Measurements from ENCODE around the gene KCTD2. TPM values are rescaled to one million over a fixed set of nuclear protein-coding genes. Genes with fewer than 3 reads are reported as not detected.

KCTD2 gene
- total and polyA plus RNA-seq, 4 donors: 15.1 to 22.3 (median 19.4) TPM

- no peaks in the 10 kb centered on the region for H3K9me3 ChIP-seq (ENCODE audit: control insufficient read depth in 4 of 4, insufficient read depth in 3 of 4, low read length in 3 of 4)
- H3K9ac ChIP-seq (ENCODE audit: insufficient read depth in 1 of 2, low read length in 2 of 2): peak within 1 kb of the TSS; percentile 56 to 67
Measured at GRCh38 chr17:75087558-75088453, 40.8 kb downstream of the KCTD2 start, which contains the start of gene SLC16A5. Gene SLC16A5, plus strand, starts transcription at chr17:75087954. Its CDS starts 5,683 bp downstream, at chr17:75093637.

DNA sequence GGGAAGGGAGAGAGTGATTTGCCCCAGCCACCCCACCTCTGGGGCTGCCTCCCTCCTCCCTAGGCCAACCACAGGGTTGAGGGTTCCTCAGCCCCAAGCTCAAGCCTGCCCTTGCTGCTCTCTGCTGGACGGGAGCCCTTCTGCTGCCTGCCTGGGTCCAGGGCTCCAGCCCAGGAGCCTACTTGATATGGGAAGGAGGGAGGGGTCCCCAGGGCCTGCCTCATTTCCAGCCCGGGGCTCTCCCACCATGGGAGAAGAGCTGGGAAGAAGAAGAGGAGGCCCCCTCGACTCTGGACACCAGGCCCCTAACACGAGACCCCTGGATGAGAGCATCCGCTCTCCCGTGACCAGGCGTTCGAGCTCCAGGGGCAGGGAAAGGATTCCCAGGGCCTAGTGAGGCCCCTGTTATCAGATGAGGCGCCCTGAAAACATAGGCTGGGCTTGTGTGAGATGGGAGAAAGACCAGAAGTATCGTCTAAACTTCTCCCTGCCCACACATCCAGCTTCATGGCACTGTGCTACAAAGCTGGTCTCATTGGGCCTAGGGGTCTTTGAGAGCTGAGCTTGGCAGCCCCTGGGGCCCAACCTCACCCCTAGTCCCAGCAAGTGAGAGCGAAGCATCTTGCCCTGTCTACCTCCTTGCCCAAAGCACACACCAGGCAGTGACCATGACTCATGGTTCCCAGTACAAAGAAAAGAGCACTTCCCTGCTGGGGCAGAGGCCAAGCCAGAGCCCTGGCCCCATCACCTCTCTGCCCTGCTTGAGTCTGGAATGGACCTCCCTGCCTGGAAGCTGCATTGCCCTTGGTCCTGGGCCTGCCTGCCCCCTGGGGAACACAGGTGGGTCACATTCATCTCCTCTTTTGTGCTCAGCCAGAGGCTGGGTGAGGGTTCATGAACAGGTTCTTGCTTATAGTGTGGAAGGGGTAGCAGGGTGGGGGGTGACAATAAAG lies 41.7 kb downstream of the KCTD2 start:
- H3K27ac ChIP-seq (ENCODE audit: low read depth in 1 of 2, low read length in 1 of 2): peak overlapping the region; percentile 92 to 99
- no peaks in the 10 kb centered on the region for H3K9me3 ChIP-seq (ENCODE audit: control insufficient read depth in 4 of 4, insufficient read depth in 3 of 4, low read length in 3 of 4)
- DNase-seq (no peak), ATAC-seq (ENCODE audit: insufficient read depth, low FRiP score) (peak; percentile 20)
- TF ChIP-seq, protein P1, sequence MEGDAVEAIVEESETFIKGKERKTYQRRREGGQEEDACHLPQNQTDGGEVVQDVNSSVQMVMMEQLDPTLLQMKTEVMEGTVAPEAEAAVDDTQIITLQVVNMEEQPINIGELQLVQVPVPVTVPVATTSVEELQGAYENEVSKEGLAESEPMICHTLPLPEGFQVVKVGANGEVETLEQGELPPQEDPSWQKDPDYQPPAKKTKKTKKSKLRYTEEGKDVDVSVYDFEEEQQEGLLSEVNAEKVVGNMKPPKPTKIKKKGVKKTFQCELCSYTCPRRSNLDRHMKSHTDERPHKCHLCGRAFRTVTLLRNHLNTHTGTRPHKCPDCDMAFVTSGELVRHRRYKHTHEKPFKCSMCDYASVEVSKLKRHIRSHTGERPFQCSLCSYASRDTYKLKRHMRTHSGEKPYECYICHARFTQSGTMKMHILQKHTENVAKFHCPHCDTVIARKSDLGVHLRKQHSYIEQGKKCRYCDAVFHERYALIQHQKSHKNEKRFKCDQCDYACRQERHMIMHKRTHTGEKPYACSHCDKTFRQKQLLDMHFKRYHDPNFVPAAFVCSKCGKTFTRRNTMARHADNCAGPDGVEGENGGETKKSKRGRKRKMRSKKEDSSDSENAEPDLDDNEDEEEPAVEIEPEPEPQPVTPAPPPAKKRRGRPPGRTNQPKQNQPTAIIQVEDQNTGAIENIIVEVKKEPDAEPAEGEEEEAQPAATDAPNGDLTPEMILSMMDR (IDR thresholded peaks at IDR 0.05; ENCODE audit: control extremely low read depth, extremely low read depth): no peak
- H3K4me3 ChIP-seq: peak overlapping the region; percentile 66
- peaks cover 0 to 60% (median 23%) of the 10 kb centered on the region in 5 donors for H3K4me1 ChIP-seq (ENCODE audit: control insufficient read depth in 5 of 5, insufficient read depth in 5 of 5, low read length in 5 of 5)
- peak overlapping the region; percentile 2 to 67 for H3K9ac ChIP-seq (ENCODE audit: insufficient read depth in 1 of 2, low read length in 2 of 2)
- no peaks in the 10 kb centered on the region for H3K27me3 ChIP-seq (ENCODE audit: control insufficient read depth in 3 of 3, insufficient read depth in 3 of 3, low read length in 2 of 3)
- H3K36me3 ChIP-seq (ENCODE audit: control insufficient read depth in 4 of 4, insufficient read depth in 4 of 4, low read length in 4 of 4): peaks cover 0 to 5% (median 0%) of the 10 kb centered on the region in 4 donors
- 67 to 73% methylated on average over 11 of the region's 11 CpGs for WGBS, 2 donors

More at GRCh38 chr17:75087558-75088453, 40.8 kb downstream of the KCTD2 start, which contains the start of gene SLC16A5:
- ATAC-seq (ENCODE audit: insufficient read depth, low FRiP score) (peak; percentile 90), DNase-seq (peak; percentile 91 to 94 (median 92))
- H3K27ac ChIP-seq (ENCODE audit: low read depth in 1 of 2, low read length in 1 of 2): peak within 1 kb of the TSS; percentile 92 to 99
- no peaks in the 10 kb centered on the region for H3K27me3 ChIP-seq (ENCODE audit: control insufficient read depth in 3 of 3, insufficient read depth in 3 of 3, low read length in 2 of 3)
- no peaks in the 10 kb centered on the region for H3K36me3 ChIP-seq (ENCODE audit: control insufficient read depth in 4 of 4, insufficient read depth in 4 of 4, low read length in 4 of 4)
- WGBS, 2 donors: 2 to 4% methylated on average over 58 to 69 of the region's 69 CpGs
- H3K4me3 ChIP-seq: peak within 1 kb of the TSS; percentile 66
- peaks cover 0 to 52% (median 20%) of the 10 kb centered on the region in 5 donors for H3K4me1 ChIP-seq (ENCODE audit: control insufficient read depth in 5 of 5, insufficient read depth in 5 of 5, low read length in 5 of 5)
- TF ChIP-seq, protein P1 (IDR thresholded peaks at IDR 0.05; ENCODE audit: control extremely low read depth, extremely low read depth): no peak

DNA sequence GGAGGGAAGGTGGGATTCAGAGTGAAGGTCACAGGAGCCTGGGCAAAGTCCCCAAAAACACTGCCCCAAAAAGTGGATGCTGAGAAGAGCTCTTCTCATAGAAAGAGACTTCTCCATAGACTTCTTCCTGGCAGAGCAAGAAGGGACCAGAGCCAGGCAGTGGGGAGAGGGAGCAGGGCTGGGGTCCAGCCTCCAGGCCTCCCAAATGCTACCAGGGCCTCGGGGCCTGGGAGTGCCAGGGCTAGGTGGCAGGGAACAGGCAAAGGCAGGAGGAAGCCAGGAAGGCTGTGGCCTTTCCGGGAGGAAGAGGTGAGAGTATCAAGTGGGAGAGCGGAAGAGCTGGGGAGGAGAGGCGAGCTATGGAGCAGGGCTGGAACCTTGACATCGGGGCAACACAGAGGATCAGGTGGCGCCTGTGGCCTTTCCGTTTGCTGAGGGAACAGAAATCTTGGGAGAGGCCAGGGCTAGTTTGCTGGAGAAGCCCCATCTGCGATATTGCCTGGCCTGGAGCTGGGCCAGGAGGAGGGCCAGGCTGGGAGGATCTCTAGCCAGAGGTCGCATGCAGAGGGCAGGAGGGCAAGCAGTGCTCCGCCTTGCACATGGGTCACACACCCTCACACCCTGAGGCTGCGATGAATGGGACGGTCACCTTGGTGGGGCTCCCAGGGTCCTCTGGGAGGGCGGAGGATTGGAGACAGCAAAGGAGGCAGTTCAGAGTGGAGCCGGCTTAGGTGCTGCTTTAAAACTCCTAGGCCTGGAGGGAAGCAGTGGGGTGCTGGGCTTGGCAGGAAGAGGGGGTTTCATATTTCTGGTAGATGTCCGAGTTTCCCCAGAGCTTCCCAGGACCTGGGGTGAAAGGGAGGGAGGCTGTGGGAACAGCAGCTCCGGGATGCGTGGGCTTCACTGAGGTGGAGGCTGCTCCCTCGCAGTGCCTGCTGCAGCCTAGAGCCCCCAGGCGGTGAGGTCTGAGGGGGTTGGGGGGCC lies 44.1 kb downstream of the KCTD2 start:
- ATAC-seq (ENCODE audit: insufficient read depth, low FRiP score): no peak
- TF ChIP-seq, protein P1 (IDR thresholded peaks at IDR 0.05; ENCODE audit: control extremely low read depth, extremely low read depth): no peak
- Histone ChIP-seq H3K9me3 (ENCODE audit: control insufficient read depth in 4 of 4, insufficient read depth in 3 of 4, low read length in 3 of 4) (no peaks in the 10 kb centered on the region), H3K36me3 (ENCODE audit: control insufficient read depth in 4 of 4, insufficient read depth in 4 of 4, low read length in 4 of 4) (peaks cover 0 to 7% (median 0%) of the 10 kb centered on the region in 4 donors), H3K27me3 (ENCODE audit: control insufficient read depth in 3 of 3, insufficient read depth in 3 of 3, low read length in 2 of 3) (no peaks in the 10 kb centered on the region), H3K4me1 (ENCODE audit: control insufficient read depth in 5 of 5, insufficient read depth in 5 of 5, low read length in 5 of 5) (peaks cover 0 to 52% (median 23%) of the 10 kb centered on the region in 5 donors), H3K27ac (ENCODE audit: low read depth in 1 of 2, low read length in 1 of 2) (peak overlapping the region; percentile 52 to 82), H3K9ac (ENCODE audit: insufficient read depth in 1 of 2, low read length in 2 of 2) (peak overlapping the region in 1 of 2 donors; percentile 16), H3K4me3 (no peak overlapping the region)
- 45 to 71% methylated on average over 19 of the region's 19 CpGs for WGBS, 2 donors
- DNase-seq: no peak

Measured in lung (tissue), 12 donors.